Glomerular endothelial cell (primary cell): ENCODE results near the gene DLL4. TPM values are rescaled to one million over a fixed set of nuclear protein-coding genes. Genes with fewer than 3 reads are reported as not detected.

Experiments
- DNase-seq: peaks from one replicate; pipeline ENCODE4 v3.0.0-alpha.2; 2011; ENCODE audit warnings: low read depth, low spot score; ENCODE audit errors: extremely low read depth
- total RNA-seq: library from RNA; depleted of rRNA; stranded (reverse); fragments of >200 nt; gene quantifications from 2 replicates; pipeline ENCODE4 v1.2.3, GENCODE V29; 2015

DLL4 gene
- total RNA-seq, 1 donor from 2014 or later = 213 TPM

- DNase-seq = no peak
Observed at GRCh38 chr15:40984964-40985363, 55.8 kb downstream of the DLL4 start.

- DNase-seq = no peak
Observed at GRCh38 chr15:40985541-40986330, 56.6 kb downstream of the DLL4 start.

DNA sequence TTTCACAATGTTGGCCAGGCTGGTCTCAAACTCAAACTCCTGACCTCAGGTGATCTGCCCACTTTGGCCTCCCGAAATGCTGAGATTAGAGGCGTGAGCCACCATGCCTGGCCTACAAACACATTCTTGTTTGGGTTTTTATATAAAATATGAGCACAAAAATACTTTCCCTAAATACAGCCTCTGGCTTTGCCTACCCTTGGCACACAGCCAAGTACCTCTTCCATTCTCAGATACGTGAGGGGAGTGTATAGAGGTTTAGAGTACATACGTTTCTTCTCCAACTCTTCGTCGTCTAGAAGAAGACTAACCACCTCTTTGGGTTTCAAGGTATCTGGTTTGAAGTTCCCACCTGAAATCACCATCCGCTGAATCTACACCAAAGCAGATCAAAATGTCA, 57.7 kb downstream of the DLL4 start:
- DNase-seq = no peak

DNA sequence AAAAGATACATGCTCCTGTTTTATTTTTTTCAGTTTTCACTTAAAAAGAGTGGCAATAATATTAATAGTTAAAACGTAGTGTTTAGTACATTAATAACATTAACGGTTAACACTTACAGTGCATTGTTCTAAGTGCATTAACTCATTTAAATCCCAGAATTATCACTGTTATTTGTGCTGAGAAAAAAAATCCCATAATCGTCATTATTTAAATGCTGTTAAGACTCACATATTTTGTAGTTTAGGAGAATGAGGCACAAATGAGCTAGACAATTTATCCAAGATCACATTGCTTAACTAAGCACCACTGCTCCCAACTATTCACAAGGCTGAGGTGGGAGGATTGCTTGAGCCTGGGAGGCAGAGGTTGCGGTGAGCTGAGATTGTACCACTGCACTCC, 59.0 kb downstream of the DLL4 start:
- DNase-seq = no peak

Other genes starting within 250 kb of the DLL4 start
- 3.4 and 4.7 TPM in 2 replicates for gene RAD51, start 234.2 kb upstream of the DLL4 start, total RNA-seq
- gene RMDN3, start 174.1 kb upstream of the DLL4 start, total RNA-seq = 20.5 and 26.5 TPM in 2 replicates
- 2.2 and 3.7 TPM in 2 replicates for gene GCHFR, start 165.3 kb upstream of the DLL4 start, total RNA-seq
- gene C15orf62, start 159.4 kb upstream of the DLL4 start, total RNA-seq = not detected in 2 replicates
- gene ZFYVE19, start 122.3 kb upstream of the DLL4 start, total RNA-seq = 25.7 and 26.0 TPM in 2 replicates
- gene DNAJC17, start 121.9 kb upstream of the DLL4 start, total RNA-seq = 15.5 and 19.8 TPM in 2 replicates
- gene PPP1R14D, start 100.6 kb upstream of the DLL4 start, total RNA-seq = not detected in 2 replicates
- gene SPINT1, start 85.3 kb upstream of the DLL4 start, total RNA-seq = 8.0 and 20.9 TPM in 2 replicates
- gene RHOV, start 55.1 kb upstream of the DLL4 start, total RNA-seq = 0.10 and 0.23 TPM in 2 replicates
- gene VPS18, start 34.9 kb upstream of the DLL4 start, total RNA-seq = 60.4 and 63.8 TPM in 2 replicates
- gene CHAC1, start 24.1 kb downstream of the DLL4 start, total RNA-seq = 10.3 and 12.7 TPM in 2 replicates
- 22.6 and 25.4 TPM in 2 replicates for gene INO80, start 186.9 kb downstream of the DLL4 start, total RNA-seq